Panc1 (cell line): ENCODE measurements around the gene GLI3.

Experiments used
- CTCF ChIP-seq: fragments of 450-650 bp; IDR thresholded peaks from 2 replicates; pipeline ENCODE4 v1.5.1; 2017; ENCODE audit warnings: mild to moderate bottlenecking
- POLR2AphosphoS5 ChIP-seq: IDR thresholded peaks from 2 replicates; pipeline ENCODE4 v1.6.1; 2012; ENCODE audit warnings: mild to moderate bottlenecking, low read depth, low read length, moderate library complexity
- SIN3A ChIP-seq: IDR thresholded peaks from 2 replicates; pipeline ENCODE4 v1.6.1; 2012; ENCODE audit warnings: low read depth, mild to moderate bottlenecking, low read length, moderate library complexity, borderline replicate concordance; ENCODE audit not compliant: insufficient read depth
- TCF7L2 ChIP-seq: IDR thresholded peaks from 2 replicates; pipeline ENCODE4 v1.6.1; 2011; ENCODE audit warnings: mild to moderate bottlenecking, low read depth, low read length, inconsistent platforms

DNA sequence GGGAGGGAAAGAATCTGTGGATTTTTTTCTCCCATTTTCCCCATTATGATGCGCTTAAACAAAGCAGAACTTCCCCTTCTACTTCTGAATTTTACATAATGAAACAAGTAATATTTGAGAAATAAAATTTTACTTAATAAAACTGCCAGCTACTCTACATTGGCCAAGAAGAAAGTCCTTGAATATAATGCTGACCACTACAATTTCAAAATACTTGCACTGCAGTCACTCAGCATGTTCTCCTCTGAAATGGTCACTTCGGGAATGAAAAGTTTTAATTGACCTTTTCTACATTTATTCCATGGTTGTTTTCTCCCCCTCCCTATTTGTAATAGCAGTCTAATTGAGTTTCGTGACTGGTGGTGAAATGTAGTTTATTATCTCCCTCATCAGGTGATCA, 23.9 kb downstream of the GLI3 start:
- TF ChIP-seq CTCF (no peak), TCF7L2 (no peak), POLR2AphosphoS5 (no peak), SIN3A (no peak)
